Caco-2 (cell line): ENCODE results near the gene ITGB1BP1. TPM values are rescaled to one million over a fixed set of nuclear protein-coding genes. Genes with fewer than 3 reads are reported as not detected.

ENCODE experiments used
- BruUV-seq: library from RNA; stranded (reverse); fragments of 400-500 nt; replicated peaks from 2 replicates; lab custom pipeline; 2021; lab: Mats Ljungman, UMichigan
- CTCF ChIA-PET: fragments of 300-600 bp; sonication (Branson Sonifier 250); formaldehyde crosslinking; loops from one replicate; lab custom pipeline; 2022; ENCODE audit warnings: antibody characterized with exemption; lab: Charles Lee
- POLR2A ChIA-PET: fragments of 300-600 bp; sonication (Branson Sonifier 250); formaldehyde crosslinking; loops from one replicate; lab custom pipeline; 2022; ENCODE audit warnings: antibody characterized with exemption; lab: Charles Lee
- DNase-seq, 2 experiments: peaks; one replicate each; pipeline versions ENCODE4 v3.0.0 to v3.0.0-alpha.2; 2020 to 2022
- H3K27me3 ChIP-seq: replicated peaks from 2 replicates; pipeline ENCODE4 v1.6.0; 2011; ENCODE audit warnings: low read length; ENCODE audit not compliant: control insufficient read depth, insufficient read depth
- H3K36me3 ChIP-seq: 2 replicates; pipeline ENCODE4 v1.5.1; 2011; ENCODE audit warnings: low read length; ENCODE audit not compliant: control insufficient read depth, insufficient read depth
- H3K4me1 ChIP-seq: fragments of 250-450 bp; sonication (Bioruptor Pico); 2 replicates; pipeline ENCODE4 v1.5.1; 2020; ENCODE audit warnings: mild to moderate bottlenecking
- H3K4me3 ChIP-seq: 2 replicates; pipeline ENCODE4 v1.5.1; 2011; ENCODE audit warnings: low read depth, mild to moderate bottlenecking, control low read depth, low read length
- H3K9me3 ChIP-seq: fragments of 250-450 bp; sonication (Bioruptor Pico); 2 replicates; pipeline ENCODE4 v1.5.1; 2020; ENCODE audit warnings: mild to moderate bottlenecking, moderate library complexity
- H3K27ac Mint-ChIP-seq: one replicate; pipeline ENCODE4 v1.8.0; 2022; ENCODE audit warnings: mixed read lengths; ENCODE audit not compliant: unreplicated experiment
- H3K27me3 Mint-ChIP-seq: one replicate; pipeline ENCODE4 v1.8.0; 2022; ENCODE audit warnings: mixed read lengths; ENCODE audit not compliant: insufficient read depth, unreplicated experiment
- H3K36me3 Mint-ChIP-seq: one replicate; pipeline ENCODE4 v1.8.0; 2022; ENCODE audit warnings: mild to moderate bottlenecking, mixed read lengths; ENCODE audit not compliant: insufficient read depth, unreplicated experiment
- H3K4me1 Mint-ChIP-seq: one replicate; pipeline ENCODE4 v1.8.0; 2022; ENCODE audit warnings: low read depth, mixed read lengths; ENCODE audit not compliant: unreplicated experiment
- H3K4me3 Mint-ChIP-seq: one replicate; pipeline ENCODE4 v1.8.0; 2022; ENCODE audit warnings: mild to moderate bottlenecking, moderate library complexity, mixed read lengths; ENCODE audit not compliant: unreplicated experiment
- H3K9me3 Mint-ChIP-seq: one replicate; pipeline ENCODE4 v1.8.0; 2022; ENCODE audit warnings: mixed read lengths; ENCODE audit not compliant: unreplicated experiment
- intact Hi-C: fragments of 100-400 bp; cut with micrococcal nuclease; formaldehyde crosslinking; loops from one replicate; pipeline ENCODE4 v1.10.0; 2022; ENCODE audit not compliant: unreplicated experiment
- total RNA-seq: library from RNA; stranded (reverse); gene quantifications from 2 replicates; pipeline ENCODE4 v1.2.3, GENCODE V29; 2022
- TF ChIP-seq, protein P1 (sequence below), 2 experiments: fragments of 200-600 bp in 1 of 2; IDR thresholded peaks; 1 replicate in 1 of 2; 2 replicates in 1 of 2; pipeline versions ENCODE4 v1.5.1 to v1.8.0; 2011 to 2022; ENCODE audit warnings: antibody characterized with exemption in 1 of 2, control low read depth in 1 of 2, inconsistent platforms in 1 of 2, low read depth in 1 of 2, low read length in 1 of 2, mild to moderate bottlenecking in 1 of 2, moderate library complexity in 1 of 2; ENCODE audit not compliant: insufficient read depth in 1 of 2, severe bottlenecking in 1 of 2, unreplicated experiment in 1 of 2

ITGB1BP1 gene
- total RNA-seq, 1 experiment from 2014 or later = 82.4 TPM

DNA sequence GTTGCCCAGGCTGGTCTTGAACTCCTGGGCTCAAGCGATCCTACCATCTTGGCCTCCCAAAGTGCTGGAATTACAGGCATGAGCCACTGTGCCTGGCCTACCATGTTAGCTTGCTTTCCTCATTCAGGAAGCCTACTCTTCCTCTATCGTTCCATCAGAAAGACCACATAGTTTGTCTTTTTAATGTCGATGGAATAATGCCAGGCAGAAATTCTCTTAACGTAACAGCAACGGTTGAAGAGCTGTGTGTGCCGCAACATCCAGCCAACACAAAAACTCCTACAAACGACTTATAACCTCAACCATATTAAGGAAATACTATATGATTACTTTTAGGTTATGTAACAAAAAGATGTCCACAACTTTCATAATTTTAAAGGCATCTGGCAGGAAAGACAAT lies 10.5 kb downstream of the ITGB1BP1 start:
- intact Hi-C loops = no loop called here
- Mint-ChIP-seq H3K27me3 (no peaks in the 10 kb centered on the region), H3K4me1 (no peaks in the 10 kb centered on the region), H3K9me3 (no peaks in the 10 kb centered on the region), H3K4me3 (no peak overlapping the region), H3K27ac (no peak overlapping the region), H3K36me3 (peaks cover 41% of the 10 kb centered on the region)
- H3K4me3 ChIP-seq = no peak overlapping the region
- DNase-seq = no peak
- TF ChIP-seq, protein P1, sequence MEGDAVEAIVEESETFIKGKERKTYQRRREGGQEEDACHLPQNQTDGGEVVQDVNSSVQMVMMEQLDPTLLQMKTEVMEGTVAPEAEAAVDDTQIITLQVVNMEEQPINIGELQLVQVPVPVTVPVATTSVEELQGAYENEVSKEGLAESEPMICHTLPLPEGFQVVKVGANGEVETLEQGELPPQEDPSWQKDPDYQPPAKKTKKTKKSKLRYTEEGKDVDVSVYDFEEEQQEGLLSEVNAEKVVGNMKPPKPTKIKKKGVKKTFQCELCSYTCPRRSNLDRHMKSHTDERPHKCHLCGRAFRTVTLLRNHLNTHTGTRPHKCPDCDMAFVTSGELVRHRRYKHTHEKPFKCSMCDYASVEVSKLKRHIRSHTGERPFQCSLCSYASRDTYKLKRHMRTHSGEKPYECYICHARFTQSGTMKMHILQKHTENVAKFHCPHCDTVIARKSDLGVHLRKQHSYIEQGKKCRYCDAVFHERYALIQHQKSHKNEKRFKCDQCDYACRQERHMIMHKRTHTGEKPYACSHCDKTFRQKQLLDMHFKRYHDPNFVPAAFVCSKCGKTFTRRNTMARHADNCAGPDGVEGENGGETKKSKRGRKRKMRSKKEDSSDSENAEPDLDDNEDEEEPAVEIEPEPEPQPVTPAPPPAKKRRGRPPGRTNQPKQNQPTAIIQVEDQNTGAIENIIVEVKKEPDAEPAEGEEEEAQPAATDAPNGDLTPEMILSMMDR (IDR thresholded peaks at IDR 0.05; ENCODE audit: insufficient read depth in 1 of 2, low read depth in 1 of 2, low read length in 1 of 2, severe bottlenecking in 1 of 2, unreplicated experiment in 1 of 2) = no peak
- H3K9me3 ChIP-seq = no peaks in the 10 kb centered on the region
- H3K27me3 ChIP-seq = no peaks in the 10 kb centered on the region
- ChIA-PET CTCF (no interaction called here), POLR2A (no interaction called here)
- no peaks in the 10 kb centered on the region for H3K36me3 ChIP-seq
- H3K4me1 ChIP-seq = no peaks in the 10 kb centered on the region
- BruUV-seq = no TSS peak

DNA sequence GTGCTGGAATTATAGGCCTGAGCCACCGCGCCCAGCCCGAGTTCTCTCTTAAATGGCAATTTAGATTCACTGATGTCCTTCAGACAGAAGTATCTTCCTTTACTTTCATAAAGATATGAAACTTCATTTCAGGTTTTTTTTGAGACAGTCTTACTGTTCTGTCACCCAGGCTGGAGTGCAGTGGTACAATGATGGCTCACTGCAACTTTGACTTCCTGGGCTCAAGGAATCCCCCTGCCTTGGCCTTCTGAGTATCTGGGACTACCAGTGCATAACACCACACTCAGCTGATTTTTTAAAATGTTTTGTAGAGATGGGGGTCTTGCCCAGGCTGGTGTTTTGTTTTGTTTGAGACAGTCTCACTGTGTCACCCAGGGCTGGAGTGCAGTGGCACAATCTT lies 13.2 kb downstream of the ITGB1BP1 start:
- Histone ChIP-seq H3K4me1 (no peaks in the 10 kb centered on the region), H3K9me3 (no peaks in the 10 kb centered on the region), H3K27me3 (no peaks in the 10 kb centered on the region), H3K36me3 (no peaks in the 10 kb centered on the region; the same call in 1 of the 2 replicates), H3K4me3 (no peak overlapping the region)
- Mint-ChIP-seq H3K27ac (no peak overlapping the region), H3K36me3 (peaks cover 43% of the 10 kb centered on the region), H3K9me3 (no peaks in the 10 kb centered on the region), H3K4me1 (peaks cover 4% of the 10 kb centered on the region), H3K4me3 (no peak overlapping the region), H3K27me3 (no peaks in the 10 kb centered on the region)
- CTCF ChIA-PET = no interaction called here
- intact Hi-C loops = no loop called here
- POLR2A ChIA-PET = no interaction called here
- TF ChIP-seq, protein P1 (IDR thresholded peaks at IDR 0.05; ENCODE audit: insufficient read depth in 1 of 2, low read depth in 1 of 2, low read length in 1 of 2, severe bottlenecking in 1 of 2, unreplicated experiment in 1 of 2) = no peak
- no TSS peak for BruUV-seq
- DNase-seq = no peak

DNA sequence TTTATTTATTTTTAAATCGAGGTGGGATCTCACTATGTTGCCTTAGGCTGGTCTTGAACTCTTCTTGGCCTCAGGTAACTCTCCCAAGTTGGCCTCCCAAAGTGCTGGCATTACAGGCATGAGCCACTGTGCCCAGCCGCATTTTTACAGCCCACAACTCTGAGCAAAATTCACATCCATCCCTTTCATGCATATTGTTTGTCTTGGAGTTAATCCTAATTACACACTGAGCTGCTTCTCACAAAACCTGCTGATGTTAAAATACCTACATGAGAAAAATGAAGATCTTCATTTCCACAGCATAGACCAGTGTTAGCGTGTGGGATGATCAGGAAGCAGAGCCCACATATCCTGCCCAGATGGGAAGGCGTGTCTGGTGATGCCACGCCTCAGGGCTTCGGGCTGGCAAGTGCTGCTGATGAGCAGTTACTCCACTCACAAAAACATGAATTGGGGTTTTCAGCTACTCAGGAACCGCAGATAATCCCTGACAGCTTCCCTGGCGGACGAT lies 14.6 kb downstream of the ITGB1BP1 start:
- DNase-seq = no peak
- no peaks in the 10 kb centered on the region for H3K27me3 ChIP-seq
- ChIA-PET POLR2A (no interaction called here), CTCF (no interaction called here)
- BruUV-seq = no TSS peak
- no peaks in the 10 kb centered on the region; the same call in 1 of the 2 replicates for H3K36me3 ChIP-seq
- H3K4me1 ChIP-seq = no peaks in the 10 kb centered on the region
- Mint-ChIP-seq H3K4me1 (peaks cover 4% of the 10 kb centered on the region), H3K4me3 (no peak overlapping the region), H3K9me3 (no peaks in the 10 kb centered on the region), H3K36me3 (peaks cover 49% of the 10 kb centered on the region), H3K27ac (no peak overlapping the region), H3K27me3 (no peaks in the 10 kb centered on the region)
- H3K9me3 ChIP-seq = no peaks in the 10 kb centered on the region
- TF ChIP-seq, protein P1 (IDR thresholded peaks at IDR 0.05; ENCODE audit: insufficient read depth in 1 of 2, low read depth in 1 of 2, low read length in 1 of 2, severe bottlenecking in 1 of 2, unreplicated experiment in 1 of 2) = no peak
- intact Hi-C loops = no loop called here
- no peak overlapping the region for H3K4me3 ChIP-seq
